SH-SY5Y (cell line): ENCODE measurements around the gene CDK1.

Source experiments
- GATA2 ChIP-seq: IDR thresholded peaks from 2 replicates; pipeline ENCODE4 v1.6.1; 2011; ENCODE audit warnings: mild to moderate bottlenecking, low read depth, low read length
- GATA3 ChIP-seq: IDR thresholded peaks from 2 replicates; pipeline ENCODE4 v1.6.1; 2011; ENCODE audit warnings: low read depth, mild to moderate bottlenecking, low read length, moderate library complexity

DNA sequence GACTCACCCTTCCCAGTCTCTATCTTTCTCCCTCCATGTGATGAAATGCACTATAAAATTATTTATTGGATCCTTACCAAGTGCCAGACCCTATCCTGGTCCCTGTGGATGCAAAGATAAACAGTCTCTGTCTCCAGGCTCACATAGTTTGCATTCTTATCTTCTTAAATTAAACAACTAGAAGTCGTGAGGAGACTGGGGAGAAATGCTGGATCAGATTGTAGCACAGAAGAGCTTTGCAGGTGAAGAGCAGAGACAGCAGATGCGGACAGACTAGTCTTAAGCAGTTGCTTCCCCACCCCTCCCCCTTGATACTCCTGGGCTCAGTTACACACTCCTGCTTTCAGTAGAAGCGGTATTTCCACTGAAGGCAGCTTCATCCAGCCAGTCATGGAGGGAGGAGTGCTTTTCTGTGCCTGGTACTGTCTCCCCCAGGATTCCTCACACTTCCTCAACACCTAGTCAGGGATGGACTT, 20.8 kb upstream of the CDK1 start:
- no peak for TF ChIP-seq GATA2
- TF ChIP-seq GATA3: no peak
